ENCODE results near the gene TTC39A. TPM values are rescaled to one million over a fixed set of nuclear protein-coding genes. Genes with fewer than 3 reads are reported as not detected.
A peak's percentile ranks its signal among the peaks of the same experiment; 100 is the strongest.

The TTC39A gene
- total and polyA plus RNA-seq, 2 of the 13 experiments (the other 11 are each of a cell fraction or from before 2014, with no cell fraction given): 0.33 to 1.5 TPM

GRCh38 chr1:51305371-51305823, 25.0 kb downstream of the TTC39A start (continued):
- TF ChIP-seq, protein P1, sequence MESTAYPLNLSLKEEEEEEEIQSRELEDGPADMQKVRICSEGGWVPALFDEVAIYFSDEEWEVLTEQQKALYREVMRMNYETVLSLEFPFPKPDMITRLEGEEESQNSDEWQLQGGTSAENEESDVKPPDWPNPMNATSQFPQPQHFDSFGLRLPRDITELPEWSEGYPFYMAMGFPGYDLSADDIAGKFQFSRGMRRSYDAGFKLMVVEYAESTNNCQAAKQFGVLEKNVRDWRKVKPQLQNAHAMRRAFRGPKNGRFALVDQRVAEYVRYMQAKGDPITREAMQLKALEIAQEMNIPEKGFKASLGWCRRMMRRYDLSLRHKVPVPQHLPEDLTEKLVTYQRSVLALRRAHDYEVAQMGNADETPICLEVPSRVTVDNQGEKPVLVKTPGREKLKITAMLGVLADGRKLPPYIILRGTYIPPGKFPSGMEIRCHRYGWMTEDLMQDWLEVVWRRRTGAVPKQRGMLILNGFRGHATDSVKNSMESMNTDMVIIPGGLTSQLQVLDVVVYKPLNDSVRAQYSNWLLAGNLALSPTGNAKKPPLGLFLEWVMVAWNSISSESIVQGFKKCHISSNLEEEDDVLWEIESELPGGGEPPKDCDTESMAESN (CRISPR knock-in tag; conservative IDR thresholded peaks at IDR 0.05): no peak
- TF ChIP-seq ZNF512 (CRISPR knock-in tag; IDR thresholded peaks at IDR 0.05): no peak
- TF ChIP-seq ZBTB21 (CRISPR knock-in tag; IDR thresholded peaks at IDR 0.05): no peak
- TF ChIP-seq ZNF546 (CRISPR knock-in tag; conservative IDR thresholded peaks at IDR 0.05): no peak
- TF ChIP-seq ZBTB8A (CRISPR knock-in tag; IDR thresholded peaks at IDR 0.05; ENCODE audit: borderline replicate concordance, low read depth): no peak
- no peak for TF ChIP-seq ZFP62 (CRISPR knock-in tag; IDR thresholded peaks at IDR 0.05)
- TF ChIP-seq, protein P2, sequence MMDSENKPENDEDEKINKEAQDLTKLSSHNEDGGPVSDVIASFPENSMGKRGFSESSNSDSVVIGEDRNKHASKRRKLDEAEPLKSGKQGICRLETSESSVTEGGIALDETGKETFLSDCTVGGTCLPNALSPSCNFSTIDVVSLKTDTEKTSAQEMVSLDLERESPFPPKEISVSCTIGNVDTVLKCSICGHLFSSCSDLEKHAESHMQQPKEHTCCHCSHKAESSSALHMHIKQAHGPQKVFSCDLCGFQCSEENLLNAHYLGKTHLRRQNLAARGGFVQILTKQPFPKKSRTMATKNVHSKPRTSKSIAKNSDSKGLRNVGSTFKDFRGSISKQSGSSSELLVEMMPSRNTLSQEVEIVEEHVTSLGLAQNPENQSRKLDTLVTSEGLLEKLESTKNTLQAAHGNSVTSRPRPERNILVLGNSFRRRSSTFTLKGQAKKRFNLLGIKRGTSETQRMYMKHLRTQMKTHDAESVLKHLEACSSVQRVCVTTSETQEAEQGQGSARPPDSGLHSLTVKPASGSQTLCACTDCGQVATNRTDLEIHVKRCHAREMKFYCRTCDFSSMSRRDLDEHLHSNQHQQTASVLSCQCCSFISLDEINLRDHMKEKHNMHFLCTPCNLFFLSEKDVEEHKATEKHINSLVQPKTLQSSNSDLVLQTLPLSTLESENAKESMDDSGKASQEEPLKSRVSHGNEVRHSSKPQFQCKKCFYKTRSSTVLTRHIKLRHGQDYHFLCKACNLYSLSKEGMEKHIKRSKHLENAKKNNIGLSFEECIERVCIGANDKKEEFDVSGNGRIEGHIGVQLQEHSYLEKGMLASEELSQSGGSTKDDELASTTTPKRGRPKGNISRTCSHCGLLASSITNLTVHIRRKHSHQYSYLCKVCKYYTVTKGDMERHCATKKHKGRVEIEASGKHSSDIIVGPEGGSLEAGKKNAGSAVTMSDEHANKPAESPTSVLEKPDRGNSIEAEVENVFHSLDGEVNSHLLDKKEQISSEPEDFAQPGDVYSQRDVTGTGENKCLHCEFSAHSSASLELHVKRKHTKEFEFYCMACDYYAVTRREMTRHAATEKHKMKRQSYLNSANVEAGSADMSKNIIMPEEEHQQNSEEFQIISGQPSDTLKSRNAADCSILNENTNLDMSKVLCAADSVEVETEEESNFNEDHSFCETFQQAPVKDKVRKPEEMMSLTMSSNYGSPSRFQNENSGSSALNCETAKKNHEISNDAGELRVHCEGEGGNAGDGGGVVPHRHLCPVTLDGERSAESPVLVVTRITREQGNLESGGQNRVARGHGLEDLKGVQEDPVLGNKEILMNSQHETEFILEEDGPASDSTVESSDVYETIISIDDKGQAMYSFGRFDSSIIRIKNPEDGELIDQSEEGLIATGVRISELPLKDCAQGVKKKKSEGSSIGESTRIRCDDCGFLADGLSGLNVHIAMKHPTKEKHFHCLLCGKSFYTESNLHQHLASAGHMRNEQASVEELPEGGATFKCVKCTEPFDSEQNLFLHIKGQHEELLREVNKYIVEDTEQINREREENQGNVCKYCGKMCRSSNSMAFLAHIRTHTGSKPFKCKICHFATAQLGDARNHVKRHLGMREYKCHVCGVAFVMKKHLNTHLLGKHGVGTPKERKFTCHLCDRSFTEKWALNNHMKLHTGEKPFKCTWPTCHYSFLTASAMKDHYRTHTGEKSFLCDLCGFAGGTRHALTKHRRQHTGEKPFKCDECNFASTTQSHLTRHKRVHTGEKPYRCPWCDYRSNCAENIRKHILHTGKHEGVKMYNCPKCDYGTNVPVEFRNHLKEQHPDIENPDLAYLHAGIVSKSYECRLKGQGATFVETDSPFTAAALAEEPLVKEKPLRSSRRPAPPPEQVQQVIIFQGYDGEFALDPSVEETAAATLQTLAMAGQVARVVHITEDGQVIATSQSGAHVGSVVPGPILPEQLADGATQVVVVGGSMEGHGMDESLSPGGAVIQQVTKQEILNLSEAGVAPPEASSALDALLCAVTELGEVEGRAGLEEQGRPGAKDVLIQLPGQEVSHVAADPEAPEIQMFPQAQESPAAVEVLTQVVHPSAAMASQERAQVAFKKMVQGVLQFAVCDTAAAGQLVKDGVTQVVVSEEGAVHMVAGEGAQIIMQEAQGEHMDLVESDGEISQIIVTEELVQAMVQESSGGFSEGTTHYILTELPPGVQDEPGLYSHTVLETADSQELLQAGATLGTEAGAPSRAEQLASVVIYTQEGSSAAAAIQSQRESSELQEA (CRISPR knock-in tag; IDR thresholded peaks at IDR 0.05; ENCODE audit: not compliant biosample characterization): no peak
- TF ChIP-seq NFE2L1 (CRISPR knock-in tag; IDR thresholded peaks at IDR 0.05; ENCODE audit: borderline replicate concordance): no peak
- no peak for TF ChIP-seq KDM5A (IDR thresholded peaks at IDR 0.05; ENCODE audit: borderline replicate concordance, low read length)
- TF ChIP-seq MEIS2 (CRISPR knock-in tag; IDR thresholded peaks at IDR 0.05): no peak
- no peak for TF ChIP-seq RBM39 (IDR thresholded peaks at IDR 0.05; ENCODE audit: low read depth, low read length, poor library complexity, severe bottlenecking)
- TF ChIP-seq RFX1 (IDR thresholded peaks at IDR 0.05): no peak
- no peak for TF ChIP-seq FOXO4 (CRISPR knock-in tag; conservative IDR thresholded peaks at IDR 0.05)
- TF ChIP-seq, protein P3, sequence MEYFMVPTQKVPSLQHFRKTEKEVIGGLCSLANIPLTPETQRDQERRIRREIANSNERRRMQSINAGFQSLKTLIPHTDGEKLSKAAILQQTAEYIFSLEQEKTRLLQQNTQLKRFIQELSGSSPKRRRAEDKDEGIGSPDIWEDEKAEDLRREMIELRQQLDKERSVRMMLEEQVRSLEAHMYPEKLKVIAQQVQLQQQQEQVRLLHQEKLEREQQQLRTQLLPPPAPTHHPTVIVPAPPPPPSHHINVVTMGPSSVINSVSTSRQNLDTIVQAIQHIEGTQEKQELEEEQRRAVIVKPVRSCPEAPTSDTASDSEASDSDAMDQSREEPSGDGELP (IDR thresholded peaks at IDR 0.05; ENCODE audit: borderline replicate concordance, low read depth): peak; percentile 91; the same call in 1 of the 2 replicates
- no peak for TF ChIP-seq SP5 (CRISPR knock-in tag; IDR thresholded peaks at IDR 0.05; ENCODE audit: borderline replicate concordance, low read depth)
- no peak for TF ChIP-seq HDAC6 (IDR thresholded peaks at IDR 0.05; ENCODE audit: low read depth, low read length)
